Activated CD8-positive, alpha-beta memory T cell treated with anti-CD3 and anti-CD28 coated beads, Interleukin-2, amount 50 U/mL, for 24 hours (primary cell): ENCODE results near the gene OR2T8.
A peak's percentile ranks its signal among the peaks of the same experiment; 100 is the strongest.

Source experiments
- DNase-seq: peaks from one replicate; pipeline ENCODE4 v3.0.0-alpha.2; 2020; ENCODE audit errors: extremely low read depth

OR2T8 gene, protein sequence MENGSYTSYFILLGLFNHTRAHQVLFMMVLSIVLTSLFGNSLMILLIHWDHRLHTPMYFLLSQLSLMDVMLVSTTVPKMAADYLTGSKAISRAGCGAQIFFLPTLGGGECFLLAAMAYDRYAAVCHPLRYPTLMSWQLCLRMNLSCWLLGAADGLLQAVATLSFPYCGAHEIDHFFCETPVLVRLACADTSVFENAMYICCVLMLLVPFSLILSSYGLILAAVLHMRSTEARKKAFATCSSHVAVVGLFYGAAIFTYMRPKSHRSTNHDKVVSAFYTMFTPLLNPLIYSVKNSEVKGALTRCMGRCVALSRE

DNA sequence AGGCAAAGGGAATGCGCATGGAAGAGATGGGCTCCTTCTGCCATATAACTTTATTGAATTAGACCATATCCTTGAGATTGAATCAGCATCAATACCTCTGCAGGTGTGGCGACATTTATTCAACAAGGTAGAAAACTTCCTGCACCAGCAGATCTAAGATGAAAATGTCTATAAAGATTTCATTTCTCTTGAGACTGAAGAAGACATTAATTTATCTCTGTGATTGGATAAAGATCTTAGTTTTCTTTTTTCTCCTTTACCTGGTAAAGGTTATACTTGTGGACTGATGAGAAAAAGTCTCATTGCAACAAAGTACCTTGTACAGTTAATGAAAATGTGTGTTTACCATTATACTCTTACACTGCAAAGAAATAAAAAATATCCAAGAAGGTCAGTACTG lies at the start of gene OR2T8:
OR2T8 (plus strand) TSS at position 301 of the 400 bp plus-strand sequence. CDS start 766 bp downstream, outside the sequence.
- DNase-seq = no peak

GRCh38 chr1:247883346-247883745 lies 36.7 kb upstream of the OR2T8 start:
- no peak for DNase-seq

DNA sequence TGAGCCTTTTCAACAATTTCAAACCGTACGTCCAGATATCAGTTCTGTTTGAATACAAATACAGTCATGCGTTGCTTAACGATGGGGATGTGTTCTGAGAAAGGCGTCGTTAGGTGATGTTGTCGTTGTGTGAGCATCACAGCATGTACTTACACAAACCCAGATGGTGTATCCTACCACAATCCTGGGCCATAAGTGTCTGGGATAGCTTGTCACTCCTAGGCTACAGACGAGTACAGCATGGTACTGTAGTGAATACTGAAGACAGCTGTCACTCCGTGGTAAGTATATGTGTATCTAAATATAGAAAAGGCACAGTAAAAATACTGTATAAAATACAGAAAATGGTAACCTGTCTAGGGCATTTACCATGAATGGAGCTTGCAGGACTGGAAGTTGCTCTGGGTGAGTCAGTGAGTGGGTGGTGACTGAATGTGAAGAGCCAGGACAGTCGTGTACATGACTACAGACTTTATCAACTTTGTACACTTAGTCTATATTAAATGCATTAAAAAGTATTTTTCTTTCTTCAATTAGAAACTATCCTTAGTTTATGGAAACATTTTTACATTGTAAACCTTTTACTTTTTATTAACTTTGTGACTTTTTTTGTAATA lies 35.1 kb upstream of the OR2T8 start:
- no peak for DNase-seq

DNA sequence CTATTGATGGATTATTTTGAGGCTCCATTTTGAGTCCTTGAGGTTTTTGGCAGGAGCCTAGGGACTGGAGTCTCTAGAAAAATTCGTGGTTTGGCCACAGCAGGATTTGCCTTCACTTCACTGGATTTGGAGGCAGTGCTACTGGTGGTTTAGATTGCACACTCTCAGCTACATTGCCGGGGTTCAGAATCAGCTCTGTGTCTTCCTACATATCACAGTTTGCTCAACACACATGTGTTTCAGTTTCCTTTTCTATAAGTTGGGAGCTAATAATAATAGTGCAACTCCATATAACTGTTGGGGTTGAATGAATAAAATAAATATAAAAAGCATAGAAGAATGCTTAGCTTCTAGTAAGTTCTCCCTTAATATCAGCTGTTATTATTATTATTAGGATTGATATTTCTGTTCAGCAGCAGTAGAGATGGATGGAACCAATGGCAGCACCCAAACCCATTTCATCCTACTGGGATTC lies 24.9 kb upstream of the OR2T8 start, which contains the start of gene OR2W3:
OR2W3 (plus strand) TSS at position 425 of the 475 bp plus-strand sequence; CDS start at position 425, 0 bp downstream.
- DNase-seq = no peak

- no peak for DNase-seq
Observed at GRCh38 chr1:247895976-247896375, 24.1 kb upstream of the OR2T8 start.

- no peak for DNase-seq
Observed at GRCh38 chr1:247904122-247904521, 15.9 kb upstream of the OR2T8 start.

DNA sequence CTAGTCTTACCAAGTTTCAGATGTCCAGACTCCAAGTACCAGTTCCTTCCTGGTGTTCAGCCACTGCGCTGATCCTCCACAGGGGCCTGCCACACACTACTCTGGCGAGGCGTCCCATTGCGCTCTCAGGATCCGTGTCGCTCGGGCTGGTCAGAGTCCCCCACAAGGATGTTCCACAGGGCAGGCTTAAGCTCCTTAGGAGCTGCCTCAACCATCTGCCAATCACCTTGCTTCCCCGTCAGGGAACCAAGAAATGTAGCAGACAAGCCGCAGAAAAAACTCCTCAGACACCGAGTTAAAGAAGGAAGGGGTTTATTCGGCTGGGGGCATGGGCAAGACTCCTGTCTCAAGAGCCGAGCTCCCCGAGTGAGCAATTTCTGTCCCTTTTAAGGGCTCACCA lies 14.9 kb upstream of the OR2T8 start:
- no peak for DNase-seq

- no peak for DNase-seq
Observed at GRCh38 chr1:247905910-247906503, 14.0 kb upstream of the OR2T8 start.

DNA sequence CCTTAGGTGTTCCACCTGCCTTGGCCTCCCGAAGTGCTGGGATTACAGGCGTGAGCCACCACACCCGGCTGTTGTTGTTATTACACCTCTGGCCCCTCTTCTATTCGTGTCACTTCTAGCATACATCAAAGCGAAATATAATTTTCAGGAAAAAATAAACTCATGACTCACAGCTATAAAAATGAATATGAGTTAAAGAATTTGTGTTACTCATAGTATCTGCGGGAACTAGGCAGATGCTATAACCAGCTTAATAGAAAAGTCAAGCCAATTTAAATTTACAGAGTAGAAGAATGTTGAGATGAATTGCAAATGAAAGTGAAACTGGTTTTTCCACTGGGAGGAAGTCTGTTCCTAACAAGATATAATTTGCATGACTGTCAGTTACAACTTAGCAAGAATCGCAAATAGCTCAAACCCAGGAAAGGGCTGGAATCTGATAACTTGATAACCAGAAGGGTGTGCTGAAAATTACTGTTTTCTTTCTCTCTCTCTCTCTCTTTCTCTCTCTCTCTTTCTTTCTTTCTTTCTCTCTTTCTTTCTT lies 13.5 kb upstream of the OR2T8 start:
- DNase-seq = no peak

- no peak for DNase-seq
Observed at GRCh38 chr1:247908766-247909165, 11.3 kb upstream of the OR2T8 start.

- DNase-seq = no peak
Observed at GRCh38 chr1:247913786-247914185, 6.3 kb upstream of the OR2T8 start.

GRCh38 chr1:247914941-247915662 lies 5.0 kb upstream of the OR2T8 start:
- no peak for DNase-seq

- DNase-seq = no peak
Observed at GRCh38 chr1:247923941-247924340, 3.9 kb downstream of the OR2T8 start.

DNA sequence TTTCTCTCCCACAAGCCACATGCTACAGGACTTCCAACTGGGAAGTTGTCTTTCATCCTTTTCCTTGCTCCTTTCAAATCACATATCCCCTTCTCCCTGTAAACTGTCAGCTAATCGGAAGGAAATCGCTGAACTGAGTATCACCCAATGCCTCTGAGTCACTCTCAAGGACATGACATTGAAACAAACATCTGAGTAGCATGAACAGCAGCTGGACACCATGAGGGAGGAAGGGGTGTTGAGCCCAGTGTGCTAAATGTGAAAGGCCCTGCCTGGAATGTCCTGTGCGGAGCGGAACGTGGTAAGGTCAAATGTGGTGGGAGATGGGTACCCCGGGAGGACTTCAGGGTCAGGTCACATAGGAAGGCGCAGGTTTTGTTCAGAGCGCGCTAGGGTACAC lies 4.8 kb downstream of the OR2T8 start, which contains the start of gene OR2AJ1:
OR2AJ1 (plus strand) TSS at position 22 of the 400 bp plus-strand sequence. CDS start 8,880 bp downstream, outside the sequence.
- DNase-seq = no peak

GRCh38 chr1:247933989-247934388 lies 13.9 kb downstream of the OR2T8 start:
- no peak for DNase-seq

- no peak for DNase-seq
Observed at GRCh38 chr1:247935781-247936180, 15.7 kb downstream of the OR2T8 start.

- DNase-seq = no peak
Observed at GRCh38 chr1:247936415-247936814, 16.4 kb downstream of the OR2T8 start.

DNA sequence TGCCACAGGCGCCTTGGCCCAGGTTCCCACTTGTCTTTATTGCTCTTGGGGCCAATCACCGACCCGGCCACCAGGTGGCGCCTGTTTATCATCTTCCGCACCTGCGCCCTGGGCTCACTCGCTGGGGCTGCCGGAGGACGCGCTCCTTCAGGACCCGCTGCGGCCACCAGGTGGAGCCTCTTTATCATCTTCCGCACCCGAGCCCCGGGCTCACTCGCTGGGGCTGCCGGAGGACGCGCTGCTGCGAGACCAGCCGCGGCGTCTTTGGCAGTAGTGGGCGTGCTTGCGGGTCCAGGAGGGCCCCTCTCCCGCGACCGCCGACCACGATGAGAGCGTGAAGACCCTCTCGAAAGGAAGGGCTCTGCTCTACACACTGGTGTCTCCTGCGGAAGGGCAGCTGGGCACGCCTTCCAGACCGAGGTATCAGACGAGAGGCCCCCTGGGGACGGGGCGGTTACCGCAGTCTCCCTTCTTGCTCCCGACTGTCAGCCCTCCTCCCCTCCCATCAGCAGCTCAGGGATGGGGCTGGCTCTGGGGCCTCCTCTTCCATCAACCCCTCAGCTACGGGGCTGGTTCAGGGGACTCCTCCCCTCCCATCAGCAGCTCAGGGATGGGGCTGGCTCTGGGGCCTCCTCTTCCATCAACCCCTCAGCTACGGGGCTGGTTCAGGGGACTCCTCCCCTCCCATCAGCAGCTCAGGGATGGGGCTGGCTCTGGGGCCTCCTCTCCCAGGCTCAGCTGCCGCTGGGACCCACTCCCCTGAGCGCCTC lies 17.1 kb downstream of the OR2T8 start:
- DNase-seq = peak; percentile 81

- no peak for DNase-seq
Observed at GRCh38 chr1:247942624-247943023, 22.6 kb downstream of the OR2T8 start.

- DNase-seq = no peak
Observed at GRCh38 chr1:247948558-247948957, 28.5 kb downstream of the OR2T8 start, which contains the start of gene OR2L8. OR2L8 (plus strand) TSS chr1:247948858; CDS start chr1:247948858, 0 bp downstream.

DNA sequence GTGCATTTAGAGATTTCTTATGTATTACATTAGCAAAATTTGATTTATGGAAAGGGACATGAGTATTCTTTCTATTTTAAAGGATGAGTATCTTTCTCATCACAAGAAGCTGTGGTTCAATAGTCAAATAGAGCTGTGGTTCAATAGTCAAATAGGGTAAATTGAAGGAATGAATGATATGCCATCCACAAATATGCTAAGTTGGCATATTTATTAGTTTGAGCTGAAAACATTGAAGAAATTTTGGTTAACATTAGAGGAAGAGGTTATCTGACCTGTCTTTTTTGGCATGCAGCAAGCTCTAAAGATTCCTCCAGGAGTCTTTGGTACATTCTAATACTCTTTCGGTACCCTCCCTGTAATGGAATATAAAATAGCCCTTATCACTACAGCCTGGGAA lies 33.4 kb downstream of the OR2T8 start:
- DNase-seq = no peak
